ENCODE data around the gene C5AR1.
"Not testable (repeated sequence)": the region's sequence is repeated elsewhere in the genome, so short reads cannot be mapped to it uniquely, and the experiment has no call there.

Gene C5AR1

DNA sequence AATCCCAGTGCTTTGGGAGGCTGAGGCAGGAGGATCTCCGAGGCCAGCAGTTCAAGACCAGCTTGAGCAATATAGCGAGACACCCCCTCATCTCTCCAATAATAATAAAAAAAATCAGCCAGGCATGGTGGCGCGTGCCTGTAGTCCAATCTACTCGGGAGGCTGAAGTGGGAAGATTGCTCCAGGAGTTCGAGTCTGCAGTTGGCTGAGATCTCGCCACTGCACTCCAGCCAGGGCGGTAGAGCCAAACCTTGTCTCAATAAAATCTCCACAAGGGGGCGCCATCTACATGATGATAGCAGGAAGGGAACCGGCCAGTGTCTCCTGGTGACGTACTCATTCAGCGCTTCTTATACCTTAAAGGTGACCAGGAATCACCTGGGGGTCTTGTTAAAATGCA is 13.6 kb upstream of the C5AR1 start:
- FAIRE-seq = peak; percentile 72

DNA sequence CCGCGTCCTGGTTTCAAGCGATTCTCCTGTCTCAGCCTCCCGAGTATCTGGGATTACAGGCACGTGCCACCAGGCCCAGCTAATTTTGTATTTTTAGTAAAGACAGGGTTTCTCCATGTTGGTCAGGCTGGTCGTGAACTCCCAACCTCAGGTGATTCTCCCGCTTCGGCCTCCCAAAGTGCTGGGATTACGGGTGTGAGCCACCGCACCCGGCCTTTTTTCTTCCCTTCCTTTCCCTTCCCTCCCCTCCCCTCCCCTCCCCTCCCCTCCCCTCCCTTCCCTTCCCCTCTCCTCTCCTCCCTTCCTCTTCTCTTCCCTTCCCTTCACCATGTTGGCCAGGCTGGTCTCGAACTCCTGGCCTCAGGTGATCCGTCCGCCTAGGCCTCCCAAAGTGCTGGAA is 8.8 kb upstream of the C5AR1 start:
- FAIRE-seq = not testable (repeated sequence)

DNA sequence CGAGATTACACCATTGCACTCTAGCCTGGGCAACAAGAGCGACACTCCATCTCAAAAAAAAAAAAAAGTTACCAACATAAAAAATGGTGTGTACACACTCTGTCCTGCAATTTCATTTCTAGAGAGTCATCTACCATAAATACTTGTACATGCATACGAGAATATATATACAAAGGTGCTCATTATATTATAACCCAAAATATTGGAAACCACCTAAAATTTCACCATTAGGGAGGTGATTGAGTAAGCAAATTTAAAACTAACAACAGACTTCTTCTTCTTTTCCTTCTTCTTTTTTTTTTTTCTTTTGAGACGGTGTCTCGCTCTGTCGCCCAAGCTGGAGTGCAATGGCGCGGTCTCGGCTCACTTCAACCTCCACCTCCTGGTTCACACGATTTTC is 7.4 kb upstream of the C5AR1 start:
- no peak for FAIRE-seq

DNA sequence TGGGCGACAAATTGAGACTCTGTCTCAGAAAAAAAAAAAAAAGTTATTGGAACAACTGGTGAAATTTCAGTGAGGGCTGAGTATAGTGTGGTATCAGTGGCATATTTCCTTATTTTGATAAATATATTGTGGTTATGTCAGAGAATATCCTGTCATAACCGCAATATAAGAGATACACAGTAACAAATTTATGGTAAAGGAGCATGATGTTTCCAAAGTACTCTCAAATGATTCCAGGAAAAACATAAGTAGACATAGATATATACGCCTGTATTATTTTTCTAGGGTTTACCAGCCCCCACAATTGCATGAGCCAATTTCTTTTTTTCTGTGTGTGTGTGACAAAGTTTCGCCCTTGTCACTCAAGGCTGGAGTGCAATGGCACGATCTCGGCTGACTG is 5.7 kb upstream of the C5AR1 start:
- no peak for FAIRE-seq

DNA sequence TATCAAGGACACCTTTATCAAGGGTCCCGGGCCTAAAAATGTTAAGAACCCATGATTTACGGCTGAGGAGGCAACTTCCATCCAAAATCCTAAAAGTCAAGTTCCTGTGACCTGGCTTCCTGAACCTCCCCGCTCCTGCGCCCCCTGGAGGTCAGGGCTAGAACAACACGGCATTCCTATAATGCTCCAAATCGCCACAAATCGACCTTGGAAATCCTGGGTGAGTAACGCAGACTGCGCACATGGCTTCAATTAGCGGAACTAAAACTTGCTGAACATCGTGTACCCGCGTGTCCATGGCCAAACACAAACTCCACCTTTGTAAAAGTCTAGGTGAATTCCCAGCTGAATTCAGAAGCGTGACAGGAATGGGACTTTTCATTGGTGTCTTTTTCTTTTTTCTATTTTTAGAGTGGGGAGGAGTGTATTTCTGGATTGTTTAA is 4.3 kb upstream of the C5AR1 start:
- peak; percentile 85 for FAIRE-seq

DNA sequence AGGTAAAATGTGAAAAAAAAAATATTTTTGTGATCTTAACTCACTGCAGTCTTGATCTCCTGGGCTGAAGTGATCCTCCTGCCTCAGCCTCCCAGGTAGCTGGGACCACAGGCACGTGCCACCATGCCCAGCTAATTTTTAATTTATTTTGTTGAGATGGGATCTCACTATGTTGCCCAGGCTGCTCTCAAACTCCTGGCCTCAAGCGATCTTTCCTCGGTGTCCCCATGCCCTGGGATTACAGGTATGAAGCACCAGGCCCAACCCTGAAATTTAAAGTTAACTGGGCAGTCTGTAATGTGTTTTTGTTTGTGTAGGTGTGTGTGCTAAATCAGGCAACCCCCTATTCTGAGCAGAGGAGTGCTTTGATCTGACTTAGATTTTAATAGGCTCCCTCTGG is 3.4 kb upstream of the C5AR1 start:
- FAIRE-seq = no peak

DNA sequence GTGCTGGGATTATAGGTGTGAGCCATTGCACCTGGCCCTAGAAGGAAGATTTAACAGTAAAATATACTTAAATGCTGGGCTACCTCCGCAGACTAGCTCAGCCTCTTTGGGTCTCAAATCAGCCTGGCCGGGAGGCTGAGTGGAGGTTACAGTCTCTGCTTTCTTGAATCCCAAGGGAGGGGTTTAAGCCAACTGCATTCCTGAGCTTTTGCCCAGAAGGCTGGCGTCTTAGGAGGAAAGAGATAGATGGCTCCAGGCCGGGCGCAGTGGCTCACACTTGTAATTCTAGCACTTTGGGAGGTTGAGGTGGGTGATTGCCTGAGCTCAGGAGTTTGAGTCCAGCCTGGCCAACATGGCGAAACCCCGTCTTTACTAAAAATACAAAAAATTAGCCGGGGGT is 623 bp upstream of the C5AR1 start:
- FAIRE-seq = no peak

DNA sequence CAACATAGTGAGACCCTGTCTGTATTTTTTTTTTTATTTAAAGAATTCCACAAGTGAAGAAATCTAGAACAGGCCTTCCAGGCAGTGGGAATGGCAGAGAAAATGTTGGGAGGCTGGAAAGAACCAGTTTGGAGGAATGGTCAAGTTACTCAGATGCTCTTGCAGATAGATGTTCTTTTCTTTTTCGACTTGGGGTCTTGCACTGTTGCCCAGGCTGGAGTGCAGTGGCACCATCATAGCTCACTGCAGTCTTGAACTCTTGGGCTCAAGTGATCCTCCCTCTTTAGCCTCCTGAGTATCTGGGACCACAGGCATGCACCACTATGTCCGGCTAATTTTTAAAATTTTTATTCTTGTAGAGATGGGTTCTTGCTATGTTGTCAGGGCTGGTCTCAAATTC is 662 bp downstream of the C5AR1 start:
- FAIRE-seq = no peak

DNA sequence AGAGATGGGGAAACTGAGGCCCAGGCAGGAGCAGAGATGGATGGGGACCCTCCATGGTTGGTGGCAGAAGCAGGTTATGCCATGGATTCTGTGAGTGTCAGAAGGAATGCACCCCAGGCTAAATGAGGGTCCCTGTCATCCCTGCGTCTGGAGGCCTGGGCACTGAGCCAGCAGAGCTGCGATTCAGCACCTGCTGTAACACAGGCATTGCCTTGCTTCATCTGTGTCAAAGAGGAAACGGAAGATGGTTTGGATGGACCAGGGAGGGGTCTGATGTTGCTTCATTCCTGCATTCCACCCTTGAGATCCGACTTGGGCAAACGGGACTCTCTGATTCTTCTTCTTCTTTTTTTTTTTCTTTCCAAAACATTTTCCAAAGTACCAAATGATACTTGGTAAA is 1.2 kb downstream of the C5AR1 start:
- no peak for FAIRE-seq

DNA sequence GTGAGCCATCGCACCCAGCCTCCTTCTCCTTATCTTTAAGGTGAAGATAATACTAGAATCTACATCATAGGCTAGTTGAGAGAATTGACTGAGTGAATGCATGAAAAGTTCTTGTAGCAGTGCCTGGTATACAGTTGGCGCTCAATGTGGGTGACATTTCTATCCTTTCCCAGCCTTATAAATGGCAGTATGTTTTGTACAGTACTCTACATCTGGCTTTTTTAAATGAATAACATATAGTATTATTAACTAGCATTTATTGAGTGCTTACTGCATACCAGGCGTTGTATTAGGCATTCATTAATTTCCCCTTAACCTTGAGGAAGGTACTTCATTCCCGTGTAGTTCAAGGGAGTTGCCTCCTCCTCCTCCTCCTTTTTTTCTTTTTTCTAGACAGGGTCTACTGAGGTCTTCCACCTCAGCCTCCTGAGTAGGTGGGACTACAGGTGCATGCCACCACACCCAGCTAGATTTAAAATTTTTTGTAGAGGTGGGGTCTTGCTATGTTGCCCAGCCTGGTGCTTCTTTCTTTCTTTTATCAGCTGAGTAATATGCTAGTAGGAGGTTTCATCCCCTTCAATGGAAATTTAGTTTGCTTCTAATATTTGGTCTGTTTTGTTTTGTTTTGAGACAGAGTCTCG is 2.8 kb downstream of the C5AR1 start:
- FAIRE-seq = no peak

DNA sequence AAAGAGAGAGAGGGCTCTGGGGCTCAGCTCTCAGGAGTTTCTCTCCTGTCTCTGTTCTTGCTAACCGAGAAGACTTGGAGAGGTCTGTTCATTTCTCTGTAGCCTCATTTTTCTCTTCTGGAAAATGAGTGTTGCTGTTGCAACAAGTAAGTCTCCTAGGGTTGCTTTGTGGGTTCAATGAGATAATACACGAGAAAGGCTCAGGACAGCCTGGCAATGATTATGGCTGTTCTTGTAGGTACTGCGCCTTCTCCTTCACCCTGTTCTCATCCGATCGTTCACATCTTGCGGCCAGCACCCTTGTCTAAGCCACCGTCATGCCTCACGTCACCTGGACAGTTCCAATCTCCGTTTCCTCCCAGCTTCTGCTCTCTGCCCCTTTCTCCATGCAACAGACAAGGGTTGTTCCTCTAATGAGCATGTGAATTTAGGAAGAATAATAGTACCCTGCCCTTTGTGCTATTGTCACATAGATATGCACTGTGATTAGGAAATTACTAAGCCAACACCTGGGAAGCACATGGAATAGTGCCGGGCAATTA is 4.2 kb downstream of the C5AR1 start:
- FAIRE-seq = no peak

DNA sequence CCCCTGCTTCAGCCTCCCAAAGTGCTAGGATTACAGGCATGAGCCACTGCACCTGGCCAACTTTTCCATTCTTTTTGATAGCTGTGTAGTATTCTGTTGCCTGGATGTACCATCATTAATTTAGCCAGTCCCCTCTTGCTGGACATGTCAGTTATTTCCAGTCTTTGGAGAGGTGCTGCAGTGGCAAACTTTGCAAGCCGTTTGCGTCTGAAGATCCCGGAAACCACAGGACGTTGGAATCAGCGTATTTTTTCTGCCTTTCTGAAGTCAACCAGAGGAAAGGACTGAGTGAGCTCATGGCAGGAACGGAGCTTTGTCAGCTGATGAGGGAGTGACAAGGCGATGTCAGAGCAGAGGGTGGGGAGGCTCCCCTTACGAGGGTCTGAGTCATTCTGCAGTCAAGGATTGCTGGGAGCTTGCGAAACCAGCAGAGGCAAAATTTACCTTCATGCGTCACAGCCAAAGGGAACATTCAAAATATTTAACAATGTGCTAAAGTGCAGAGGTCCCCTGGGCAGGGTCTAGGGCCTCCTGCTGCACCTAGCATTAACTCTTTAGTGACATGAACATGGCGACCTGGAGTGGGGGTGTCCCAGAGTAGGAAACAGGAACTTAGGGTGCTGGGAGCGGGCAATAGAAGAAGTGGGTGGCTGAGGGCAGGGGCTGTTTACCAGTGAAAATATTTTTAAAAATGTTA is 5.6 kb downstream of the C5AR1 start:
- no peak for FAIRE-seq

DNA sequence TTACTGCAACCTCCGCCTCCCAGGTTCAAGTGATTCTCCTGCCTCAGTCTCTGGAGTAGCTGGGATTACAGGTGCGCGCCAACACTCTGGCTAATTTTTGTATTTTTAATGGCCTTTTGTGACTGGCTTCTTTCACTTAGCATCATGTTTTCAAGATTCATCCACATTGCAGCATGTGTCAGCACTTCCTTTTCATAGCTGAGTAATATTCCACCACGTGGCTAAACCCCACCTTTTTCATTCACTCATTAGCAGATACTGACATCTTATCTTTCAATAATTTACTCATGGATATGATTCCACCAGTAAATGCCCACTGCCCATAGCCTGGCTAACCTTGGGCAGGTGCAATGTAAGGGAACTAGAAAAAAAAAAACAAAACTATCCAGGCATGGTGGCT is 6.9 kb downstream of the C5AR1 start:
- FAIRE-seq = no peak

DNA sequence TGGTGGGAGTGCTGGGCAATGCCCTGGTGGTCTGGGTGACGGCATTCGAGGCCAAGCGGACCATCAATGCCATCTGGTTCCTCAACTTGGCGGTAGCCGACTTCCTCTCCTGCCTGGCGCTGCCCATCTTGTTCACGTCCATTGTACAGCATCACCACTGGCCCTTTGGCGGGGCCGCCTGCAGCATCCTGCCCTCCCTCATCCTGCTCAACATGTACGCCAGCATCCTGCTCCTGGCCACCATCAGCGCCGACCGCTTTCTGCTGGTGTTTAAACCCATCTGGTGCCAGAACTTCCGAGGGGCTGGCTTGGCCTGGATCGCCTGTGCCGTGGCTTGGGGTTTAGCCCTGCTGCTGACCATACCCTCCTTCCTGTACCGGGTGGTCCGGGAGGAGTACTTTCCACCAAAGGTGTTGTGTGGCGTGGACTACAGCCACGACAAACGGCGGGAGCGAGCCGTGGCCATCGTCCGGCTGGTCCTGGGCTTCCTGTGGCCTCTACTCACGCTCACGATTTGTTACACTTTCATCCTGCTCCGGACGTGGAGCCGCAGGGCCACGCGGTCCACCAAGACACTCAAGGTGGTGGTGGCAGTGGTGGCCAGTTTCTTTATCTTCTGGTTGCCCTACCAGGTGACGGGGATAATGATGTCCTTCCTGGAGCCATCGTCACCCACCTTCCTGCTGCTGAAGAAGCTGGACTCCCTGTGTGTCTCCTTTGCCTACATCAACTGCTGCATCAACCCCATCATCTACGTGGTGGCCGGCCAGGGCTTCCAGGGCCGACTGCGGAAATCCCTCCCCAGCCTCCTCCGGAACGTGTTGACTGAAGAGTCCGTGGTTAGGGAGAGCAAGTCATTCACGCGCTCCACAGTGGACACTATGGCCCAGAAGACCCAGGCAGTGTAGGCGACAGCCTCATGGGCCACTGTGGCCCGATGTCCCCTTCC is 10.5 kb downstream of the C5AR1 start:
- no peak for FAIRE-seq

DNA sequence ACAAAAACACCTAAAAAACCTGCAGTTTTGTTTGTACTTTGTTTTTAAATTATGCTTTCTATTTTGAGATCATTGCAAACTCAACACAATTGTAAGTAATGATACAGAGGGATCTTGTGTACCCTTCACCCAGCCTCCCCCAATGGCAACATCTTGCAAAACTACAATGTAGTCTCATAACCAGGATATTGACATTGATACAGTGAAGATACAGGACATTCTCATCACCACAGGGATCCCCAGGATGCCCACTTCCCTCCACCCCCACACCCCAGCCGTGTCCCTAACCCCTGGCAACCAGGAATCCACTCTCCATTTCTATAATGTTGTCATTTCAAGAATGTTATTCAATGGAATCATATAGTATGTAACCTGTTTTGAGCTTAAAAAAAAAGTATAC is 12.0 kb downstream of the C5AR1 start:
- no peak for FAIRE-seq

DNA sequence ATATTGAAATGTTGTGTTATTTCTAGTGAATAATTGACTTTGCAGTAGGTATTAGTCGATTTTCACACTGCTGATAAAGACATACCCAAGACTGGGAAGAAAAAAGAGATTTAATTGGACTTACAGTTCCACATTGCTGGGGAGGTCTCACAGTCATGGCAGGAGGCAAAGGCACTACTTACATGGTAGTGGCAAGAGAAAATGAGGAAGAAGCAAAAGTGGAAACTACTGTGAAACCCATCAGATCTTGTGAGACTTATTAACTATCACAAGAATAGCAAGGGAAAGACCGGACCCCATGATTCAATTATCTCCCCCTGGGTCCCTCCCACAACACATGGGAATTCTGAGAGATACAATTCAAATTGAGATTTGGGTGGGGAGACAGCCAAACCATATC is 12.4 kb downstream of the C5AR1 start:
- FAIRE-seq = no peak

DNA sequence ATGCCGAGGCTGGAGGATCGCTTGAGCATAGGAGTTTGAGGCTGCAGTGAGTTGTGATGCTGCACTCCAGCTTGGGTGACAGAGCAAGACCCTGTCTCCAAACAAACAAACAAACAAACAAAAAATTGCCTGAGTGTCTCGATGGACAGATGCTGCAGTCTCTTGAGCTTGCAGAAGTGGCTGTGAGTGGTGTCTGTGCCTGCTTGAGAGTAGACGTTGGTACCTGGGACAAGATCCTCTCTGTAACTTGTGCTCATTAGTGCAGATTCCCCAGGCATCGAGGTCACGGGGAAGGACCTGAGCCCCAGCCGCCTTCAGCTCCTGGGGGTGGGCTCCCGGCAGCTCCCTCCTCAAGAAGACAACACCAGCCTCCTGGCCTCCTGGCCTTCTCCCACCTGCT is 13.7 kb downstream of the C5AR1 start:
- FAIRE-seq = no peak

DNA sequence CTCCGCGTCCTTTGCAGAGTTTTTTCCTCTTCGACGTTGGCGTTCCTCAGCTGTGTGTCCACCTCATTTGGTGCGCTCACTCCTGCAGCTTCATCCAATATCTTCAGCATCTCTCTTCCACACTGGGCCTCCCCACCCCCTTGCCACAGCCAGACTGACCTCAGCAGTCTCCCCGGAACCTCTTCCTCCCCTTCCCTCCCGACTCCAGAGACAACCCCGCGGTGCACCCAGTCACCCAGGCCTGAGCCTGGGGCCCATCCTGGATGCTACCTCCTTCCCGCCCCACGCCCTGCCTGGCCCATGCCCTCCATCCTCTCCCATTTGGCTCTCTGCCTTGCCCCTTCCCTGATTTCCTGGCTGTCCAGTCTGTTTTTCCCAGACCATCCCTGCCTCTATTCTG is 14.2 kb downstream of the C5AR1 start:
- no peak for FAIRE-seq

DNA sequence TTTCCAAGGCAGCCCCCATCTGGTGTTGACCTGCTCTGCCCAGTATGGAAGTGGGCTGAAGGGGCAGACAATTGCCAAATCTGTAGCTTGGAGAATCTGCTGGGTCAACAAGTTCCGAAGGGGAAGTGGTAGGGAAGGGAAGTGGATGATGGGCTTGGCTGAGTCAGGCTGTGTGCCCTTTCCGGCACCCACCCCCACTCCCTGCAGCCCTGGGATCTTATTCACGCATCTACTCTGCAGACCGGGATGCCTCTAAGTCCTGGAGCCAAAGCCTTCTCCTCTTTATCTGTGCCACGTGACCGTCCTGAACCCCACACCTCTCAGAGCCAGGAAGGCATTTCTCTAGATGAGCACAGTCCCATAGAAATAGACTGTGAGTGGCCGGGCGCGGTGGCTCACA is 14.8 kb downstream of the C5AR1 start:
- FAIRE-seq = no peak

DNA sequence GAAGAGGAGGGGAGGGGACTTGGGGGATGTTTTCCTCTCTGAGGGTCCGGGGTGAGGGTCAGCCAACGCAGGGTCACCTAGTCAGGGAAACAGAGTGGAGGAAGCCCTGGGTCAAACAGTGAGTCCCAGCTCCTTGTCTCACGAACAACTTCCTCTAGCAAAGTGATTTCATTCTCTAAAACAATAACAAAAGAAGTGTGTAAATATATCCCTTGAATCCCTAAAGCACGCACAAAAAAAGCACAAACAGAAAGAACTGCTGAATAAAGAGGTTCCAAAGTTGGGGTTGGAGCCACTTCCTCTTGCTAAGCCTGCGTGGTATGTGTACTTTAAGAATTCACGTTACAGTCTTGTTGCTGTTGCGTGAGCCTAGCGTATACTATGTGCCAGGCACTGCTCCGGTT is 20.8 kb downstream of the C5AR1 start:
- FAIRE-seq = no peak

DNA sequence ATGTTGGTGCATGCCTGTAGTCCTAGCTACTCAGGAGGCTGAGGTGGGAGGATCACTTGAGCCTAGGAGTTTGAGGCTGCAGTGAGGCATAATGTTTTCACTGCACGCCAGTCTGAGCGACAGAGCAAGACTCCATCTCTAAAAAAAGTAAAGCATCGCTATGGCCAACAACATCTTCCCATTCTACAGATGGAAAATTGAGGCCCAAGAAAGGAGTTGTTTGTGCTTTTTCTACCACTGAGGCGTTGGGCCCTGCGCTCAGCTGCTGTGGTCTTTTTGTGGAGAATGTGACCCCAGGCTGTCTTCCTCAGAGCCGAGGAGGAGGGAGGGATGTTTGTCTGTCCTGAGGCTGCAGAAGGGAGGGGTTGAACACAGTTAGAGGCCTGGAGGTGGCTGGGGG is 21.8 kb downstream of the C5AR1 start:
- FAIRE-seq = no peak

DNA sequence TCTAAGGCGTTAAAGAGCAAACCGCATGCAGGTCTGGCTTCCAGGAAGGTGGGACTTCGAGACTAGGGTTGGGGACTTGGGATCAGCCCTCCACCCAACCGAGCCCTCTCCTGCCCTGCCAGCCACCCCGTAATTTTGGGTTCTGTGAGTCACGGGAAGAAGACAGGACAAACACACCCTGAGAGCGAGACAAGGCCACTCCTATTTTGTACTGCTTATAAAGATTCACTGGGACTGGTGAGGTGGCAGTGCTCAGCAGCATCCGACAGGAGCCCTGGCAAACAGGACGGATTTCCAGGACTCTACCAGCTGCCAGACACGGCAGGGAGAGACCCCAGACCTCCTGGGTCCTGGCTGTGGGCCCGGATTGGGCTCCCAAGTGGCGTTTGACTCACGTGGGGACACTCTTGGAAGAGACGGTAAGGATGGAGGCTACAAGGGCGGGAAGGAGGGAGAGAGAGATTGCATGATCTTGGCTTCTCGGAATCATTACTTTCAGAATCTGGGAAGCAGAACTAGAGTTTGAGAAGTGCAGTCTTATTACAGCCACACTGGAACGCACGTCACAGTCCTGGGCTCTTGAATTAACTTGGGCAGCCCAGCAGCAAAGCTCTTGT is 22.4 kb downstream of the C5AR1 start, which contains the start of gene C5AR2:
C5AR2 (plus strand) TSS at position 245 of the 617 bp plus-strand sequence. CDS start 8,625 bp downstream, outside the sequence.
- no peak for FAIRE-seq

All from G401.6 (cell line).